Esophagus squamous epithelium (tissue), 5 donors: Measurements from ENCODE around the gene SMPX. TPM values are rescaled to one million over a fixed set of nuclear protein-coding genes. Genes with fewer than 3 reads are reported as not detected.
"Not testable (repeated sequence)": the region's sequence is repeated elsewhere in the genome, so short reads cannot be mapped to it uniquely, and the experiment has no call there.

Experiments
- DNase-seq: peaks from one replicate; lab custom pipeline; 2025; lab: John Stamatoyannopoulos, UW
- H3K27ac ChIP-seq, 4 donors: fragments of 200-600 bp; sonication (generic); one replicate each; pipeline ENCODE4 v1.5.1; 2016 to 2019; ENCODE audit warnings: mild to moderate bottlenecking in 1 of 4
- H3K27me3 ChIP-seq, 4 donors: fragments of 200-600 bp; sonication (generic); 1 replicate in 3 of 4; 2 replicates in 1 of 4; pipeline versions ENCODE4 v1.5.1 to v1.6.0; 2017 to 2021; ENCODE audit warnings: antibody characterized with exemption in 1 of 4
- H3K36me3 ChIP-seq, 3 donors: fragments of 200-600 bp; sonication (generic); one replicate each; pipeline ENCODE4 v1.5.1; 2016 to 2019
- H3K4me1 ChIP-seq, 3 donors: fragments of 200-600 bp; sonication (generic); one replicate each; pipeline ENCODE4 v1.5.1; 2017 to 2019
- H3K4me3 ChIP-seq, 4 donors: fragments of 200-600 bp; sonication (generic); 1 replicate in 3 of 4; 2 replicates in 1 of 4; pipeline ENCODE4 v1.5.1; 2016 to 2019; ENCODE audit warnings: mild to moderate bottlenecking in 2 of 4, moderate library complexity in 1 of 4
- H3K9me3 ChIP-seq, 3 donors: fragments of 200-600 bp; sonication (generic); one replicate each; pipeline ENCODE4 v1.5.1; 2016 to 2019
- CTCF ChIP-seq, 6 experiments: fragments of 450-650 bp in 4 of 6; fragments of 200-600 bp in 2 of 6; sonication (generic) in 2 of 6; IDR thresholded peaks; one replicate each; pipeline ENCODE4 v1.5.1; 2016 to 2019; ENCODE audit warnings: antibody characterized with exemption in 6 of 6, mild to moderate bottlenecking in 4 of 6, moderate library complexity in 4 of 6
- POLR2A ChIP-seq, 4 donors: fragments of 450-650 bp; IDR thresholded peaks; one replicate each; pipeline ENCODE4 v1.6.1; 2017; ENCODE audit warnings: antibody characterized with exemption in 4 of 4, mild to moderate bottlenecking in 4 of 4, moderate library complexity in 3 of 4
- WGBS, 2 donors: methylation state at CpG; one replicate each; pipeline ENCODE4 v1.1.5; 2018; 5-methylcytosine and 5-hydroxymethylcytosine counted together
- intact Hi-C: fragments of 100-400 bp; cut with DNase I; formaldehyde crosslinking; loops from one replicate; pipeline ENCODE4 v1.15.0; 2022
- total RNA-seq, 4 donors: library from RNA; depleted of rRNA; stranded (reverse); fragments of >200 nt; gene quantifications; one replicate each; pipeline ENCODE4 v1.1.0, GENCODE V29; 2016
- donor health status: DM: yes; HTN: yes; CAD: no.

SMPX gene
- total RNA-seq, 4 donors from 2014 or later: not detected

DNA sequence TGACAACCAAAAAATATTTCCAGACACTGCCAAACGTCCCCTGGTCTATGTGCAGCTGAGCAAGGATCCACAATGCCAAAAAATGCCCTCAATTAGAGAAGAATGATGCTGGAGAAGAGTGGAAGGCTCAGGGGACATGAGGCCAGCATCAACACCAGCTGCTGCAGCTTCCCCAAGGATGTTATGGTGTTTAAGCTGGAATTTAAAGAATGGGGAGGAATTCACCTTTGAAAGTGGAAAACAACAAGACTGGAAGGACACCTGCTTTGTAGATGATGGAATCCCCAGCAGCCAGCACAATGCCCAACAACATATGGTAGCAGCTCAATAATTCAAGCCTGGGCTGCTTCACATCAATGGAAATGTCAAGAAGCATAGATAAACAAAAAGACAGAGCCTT lies 20.3 kb upstream of the SMPX start:
- WGBS, 2 donors: no CpG with 5 or more reads among the region's 1 CpG
- H3K27ac ChIP-seq: no peak overlapping the region
- DNase-seq: no peak
- intact Hi-C loops: no loop called here
- no peaks in the 10 kb centered on the region for H3K9me3 ChIP-seq
- no peak overlapping the region for H3K4me3 ChIP-seq
- H3K27me3 ChIP-seq: no peaks in the 10 kb centered on the region
- H3K36me3 ChIP-seq: no peaks in the 10 kb centered on the region
- TF ChIP-seq POLR2A (IDR thresholded peaks at IDR 0.05) (no peak), CTCF (IDR thresholded peaks at IDR 0.05) (no peak)
- no peaks in the 10 kb centered on the region for H3K4me1 ChIP-seq

DNA sequence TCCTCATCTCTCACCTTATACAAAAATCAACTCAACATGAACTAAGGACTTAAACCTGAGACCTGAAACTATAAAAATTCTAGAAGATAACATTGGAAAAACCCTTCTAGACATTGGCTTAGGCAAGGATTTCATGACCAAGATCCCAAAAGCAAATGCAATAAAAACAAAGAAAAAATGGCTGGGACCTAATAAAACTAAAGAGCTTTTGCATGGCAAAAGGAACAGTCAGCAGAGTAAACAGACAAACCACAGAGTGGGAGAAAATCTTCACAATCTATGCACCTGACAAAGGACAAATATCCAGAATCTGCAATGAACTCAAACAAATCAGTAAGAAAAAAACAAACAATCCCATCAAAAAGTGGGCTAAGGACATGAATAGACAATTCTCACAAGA lies 17.2 kb upstream of the SMPX start:
- intact Hi-C loops, H3K27me3 ChIP-seq, H3K4me3 ChIP-seq, H3K36me3 ChIP-seq, H3K4me1 ChIP-seq, H3K27ac ChIP-seq, DNase-seq, H3K9me3 ChIP-seq: not testable (repeated sequence)

DNA sequence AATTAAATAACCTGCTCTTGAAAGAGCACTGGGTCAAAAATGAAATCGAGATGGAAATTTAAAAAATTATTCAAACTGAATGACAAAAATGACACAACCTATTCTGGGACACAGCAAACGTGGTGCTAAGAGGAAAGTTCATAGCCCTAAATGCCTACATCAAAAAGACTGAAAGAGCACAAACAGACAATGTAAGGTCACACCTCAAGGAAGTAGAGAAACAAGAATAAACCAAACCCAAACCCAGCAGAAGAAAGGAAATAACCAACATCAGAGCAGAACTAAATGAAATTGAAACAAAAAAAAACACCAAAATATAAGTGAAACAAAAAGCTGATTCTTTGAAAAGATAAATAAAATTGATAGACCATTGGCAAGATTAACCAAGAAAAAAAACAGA lies 15.1 kb upstream of the SMPX start:
- intact Hi-C loops, H3K9me3 ChIP-seq, H3K4me3 ChIP-seq, H3K36me3 ChIP-seq, DNase-seq, H3K27me3 ChIP-seq, H3K4me1 ChIP-seq, H3K27ac ChIP-seq: not testable (repeated sequence)
- WGBS, 2 donors: 4 to 41% methylated on average over 2 of the region's 2 CpGs

DNA sequence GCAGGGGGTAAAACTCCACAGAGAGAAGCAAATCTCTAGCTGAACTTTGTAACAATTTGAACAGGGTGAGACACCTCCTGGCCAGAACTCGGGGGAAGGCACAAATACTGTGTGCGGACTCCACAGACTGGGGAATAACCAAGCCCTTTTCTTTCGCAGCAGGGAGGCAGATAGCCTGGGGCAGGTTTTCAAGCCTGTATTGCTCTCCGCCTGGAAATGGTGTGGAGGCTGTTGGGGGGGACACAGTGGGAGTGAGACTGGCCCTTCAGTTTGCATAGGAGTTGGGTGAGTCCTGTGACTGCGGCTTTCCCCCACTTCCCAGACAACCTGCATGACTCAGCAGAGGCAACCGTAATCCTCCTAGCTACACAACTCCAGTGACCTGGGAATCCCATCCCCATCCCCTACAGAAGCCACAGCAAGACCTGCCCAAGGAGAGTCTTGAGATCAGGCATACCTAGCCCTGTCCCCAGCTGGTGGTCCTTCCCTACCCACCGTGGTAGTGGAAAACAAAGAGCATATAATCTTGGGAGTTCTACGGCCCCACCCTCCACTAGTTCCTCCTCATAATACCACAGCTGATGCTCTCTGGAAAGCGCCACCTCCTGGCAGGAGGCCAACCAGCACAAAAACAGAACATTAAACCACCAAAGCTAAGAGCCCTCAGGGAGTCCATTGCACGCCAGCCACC lies 12.9 kb upstream of the SMPX start:
- intact Hi-C loops: no loop called here
- Histone ChIP-seq H3K36me3 (no peaks in the 10 kb centered on the region), H3K9me3 (no peaks in the 10 kb centered on the region), H3K4me3 (no peak overlapping the region), H3K4me1 (no peaks in the 10 kb centered on the region), H3K27ac (no peak overlapping the region), H3K27me3 (no peaks in the 10 kb centered on the region)
- TF ChIP-seq POLR2A (IDR thresholded peaks at IDR 0.05) (no peak), CTCF (IDR thresholded peaks at IDR 0.05) (no peak)
- 72 to 77% methylated on average over 5 to 6 of the region's 10 CpGs for whole genome bisulfite sequencing, 2 donors
- DNase-seq: no peak

DNA sequence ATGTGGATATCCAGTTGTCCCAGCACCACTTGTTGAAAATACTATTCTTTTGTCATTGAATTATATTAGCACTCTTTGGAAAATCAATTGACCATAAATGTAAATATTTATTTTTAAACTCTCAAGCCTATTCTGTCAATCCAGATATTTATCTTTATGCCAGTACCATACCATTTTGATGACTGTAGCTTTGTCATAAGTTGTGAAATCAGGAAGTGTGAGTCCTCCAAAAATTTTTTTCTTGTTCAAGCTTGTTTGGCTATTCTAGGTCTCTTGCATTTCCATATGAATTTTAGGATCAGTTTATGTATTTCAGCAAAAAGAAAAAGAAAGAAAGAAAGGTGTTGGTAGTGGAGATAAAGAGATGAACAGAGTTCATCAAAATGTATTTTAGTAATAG lies 8.2 kb upstream of the SMPX start:
- no peak for TF ChIP-seq CTCF (IDR thresholded peaks at IDR 0.05)
- no peak for TF ChIP-seq POLR2A (IDR thresholded peaks at IDR 0.05)
- H3K27me3 ChIP-seq: no peaks in the 10 kb centered on the region
- H3K4me1 ChIP-seq: no peaks in the 10 kb centered on the region
- H3K36me3 ChIP-seq: no peaks in the 10 kb centered on the region
- no peaks in the 10 kb centered on the region for H3K9me3 ChIP-seq
- DNase-seq: no peak
- no peak overlapping the region for H3K27ac ChIP-seq
- intact Hi-C loops: no loop called here
- no peak overlapping the region for H3K4me3 ChIP-seq

DNA sequence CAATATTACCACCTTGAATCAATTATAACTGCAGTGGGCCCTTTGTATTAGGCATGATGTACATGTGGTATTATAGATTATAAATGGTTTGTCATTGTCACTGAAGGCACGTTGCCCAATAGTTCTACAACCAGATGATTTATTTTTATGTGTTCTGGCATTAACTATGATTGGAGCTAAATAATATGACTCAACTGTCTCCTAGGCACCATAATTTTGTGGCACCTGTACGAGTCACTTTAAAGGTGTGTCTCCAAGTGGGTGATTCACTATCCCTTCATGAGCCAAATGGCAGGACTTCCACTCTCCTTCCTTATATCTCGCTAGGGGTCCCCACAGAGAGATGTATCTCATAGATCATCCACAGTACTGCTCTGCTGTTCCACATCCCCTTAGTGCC lies 6.1 kb upstream of the SMPX start:
- WGBS, 2 donors: 27 to 50% methylated on average over 2 to 3 of the region's 3 CpGs
- Histone ChIP-seq H3K27me3 (no peaks in the 10 kb centered on the region), H3K4me1 (no peaks in the 10 kb centered on the region), H3K4me3 (no peak overlapping the region), H3K9me3 (no peaks in the 10 kb centered on the region), H3K27ac (no peak overlapping the region), H3K36me3 (no peaks in the 10 kb centered on the region)
- no peak for DNase-seq
- no peak for TF ChIP-seq POLR2A (IDR thresholded peaks at IDR 0.05)
- TF ChIP-seq CTCF (IDR thresholded peaks at IDR 0.05): no peak
- intact Hi-C loops: no loop called here
